GM19025 (cell line): ENCODE results near the gene FAM219B.
"Not testable (repeated sequence)": the region's sequence is repeated elsewhere in the genome, so short reads cannot be mapped to it uniquely, and the experiment has no call there.

ENCODE experiments used
- ATAC-seq: cut with Tn5 transposase; IDR thresholded peaks from one replicate; pipeline ENCODE4 v1.9.1; 2021; ENCODE audit warnings: mild to moderate bottlenecking, low read depth, moderate library complexity; ENCODE audit not compliant: unreplicated experiment

Gene FAM219B

GRCh38 chr15:74906450-74907162, at the start of gene FAM219B:
Gene FAM219B, minus strand, starts transcription at chr15:74906851. Its CDS starts 51 bp downstream, at chr15:74906800.
- peak; percentile 88 for ATAC-seq

GRCh38 chr15:74955796-74956647, 49.4 kb upstream of the FAM219B start:
- ATAC-seq: peak; percentile 42

GRCh38 chr15:74955017-74955416, 48.4 kb upstream of the FAM219B start:
- ATAC-seq: no peak

GRCh38 chr15:74954515-74954914, 47.9 kb upstream of the FAM219B start:
- ATAC-seq: no peak

GRCh38 chr15:74951006-74951405, 44.4 kb upstream of the FAM219B start:
- no peak for ATAC-seq

GRCh38 chr15:74950078-74950908, 43.6 kb upstream of the FAM219B start:
- ATAC-seq: no peak

- ATAC-seq: peak; percentile 91
Observed at GRCh38 chr15:74937590-74938371, 31.1 kb upstream of the FAM219B start, which contains the start of gene COX5A. Gene COX5A, minus strand, starts transcription at chr15:74938073. Its CDS starts 59 bp downstream, at chr15:74938014.

- ATAC-seq: no peak
Observed at GRCh38 chr15:74937272-74937589, 30.6 kb upstream of the FAM219B start.

GRCh38 chr15:74935193-74935592, 28.5 kb upstream of the FAM219B start:
- not testable (repeated sequence) for ATAC-seq

- ATAC-seq: no peak
Observed at GRCh38 chr15:74933573-74933972, 26.9 kb upstream of the FAM219B start.

- no peak for ATAC-seq
Observed at GRCh38 chr15:74928771-74929198, 22.1 kb upstream of the FAM219B start.

GRCh38 chr15:74924525-74924924, 17.9 kb upstream of the FAM219B start:
- ATAC-seq: no peak

- ATAC-seq: no peak
Observed at GRCh38 chr15:74920456-74920855, 13.8 kb upstream of the FAM219B start.

GRCh38 chr15:74917676-74918075, 11.0 kb upstream of the FAM219B start:
- ATAC-seq: no peak

GRCh38 chr15:74913799-74914198, 7.1 kb upstream of the FAM219B start:
- not testable (repeated sequence) for ATAC-seq

GRCh38 chr15:74913041-74913440, 6.4 kb upstream of the FAM219B start:
- ATAC-seq: no peak

GRCh38 chr15:74908635-74909034, 2.0 kb upstream of the FAM219B start:
- no peak for ATAC-seq

- no peak for ATAC-seq
Observed at GRCh38 chr15:74907163-74907870, 666 bp upstream of the FAM219B start.

- peak; percentile 7 for ATAC-seq
Observed at GRCh38 chr15:74906067-74906449, 593 bp downstream of the FAM219B start.
